Measurements from ENCODE around the gene ZNF385D. TPM values are rescaled to one million over a fixed set of nuclear protein-coding genes. Genes with fewer than 3 reads are reported as not detected.
"Not testable (repeated sequence)": the region's sequence is repeated elsewhere in the genome, so short reads cannot be mapped to it uniquely, and the experiment has no call there.

The ZNF385D gene
- total RNA-seq, 1 donor from 2014 or later = 2.1 TPM

DNA sequence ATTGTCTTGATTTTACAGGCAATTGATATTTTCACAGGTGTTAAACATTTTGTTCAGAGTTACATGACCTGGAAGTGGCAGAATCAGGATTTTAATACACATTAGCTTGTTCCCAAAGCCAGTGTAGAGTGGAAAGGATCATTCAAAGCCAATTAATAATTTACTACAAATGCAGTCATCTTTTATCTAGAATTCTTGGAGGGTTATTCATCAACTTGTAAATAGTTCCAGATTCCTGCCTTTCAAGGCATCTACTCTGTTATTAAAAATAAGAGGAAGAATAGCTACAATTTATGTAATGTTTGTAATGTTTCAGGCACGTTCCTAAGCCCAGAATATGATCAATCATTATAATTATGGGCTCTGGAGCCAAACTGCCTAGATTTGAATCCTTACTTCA is 358.5 kb downstream of the ZNF385D start:
- TF ChIP-seq, protein P1, sequence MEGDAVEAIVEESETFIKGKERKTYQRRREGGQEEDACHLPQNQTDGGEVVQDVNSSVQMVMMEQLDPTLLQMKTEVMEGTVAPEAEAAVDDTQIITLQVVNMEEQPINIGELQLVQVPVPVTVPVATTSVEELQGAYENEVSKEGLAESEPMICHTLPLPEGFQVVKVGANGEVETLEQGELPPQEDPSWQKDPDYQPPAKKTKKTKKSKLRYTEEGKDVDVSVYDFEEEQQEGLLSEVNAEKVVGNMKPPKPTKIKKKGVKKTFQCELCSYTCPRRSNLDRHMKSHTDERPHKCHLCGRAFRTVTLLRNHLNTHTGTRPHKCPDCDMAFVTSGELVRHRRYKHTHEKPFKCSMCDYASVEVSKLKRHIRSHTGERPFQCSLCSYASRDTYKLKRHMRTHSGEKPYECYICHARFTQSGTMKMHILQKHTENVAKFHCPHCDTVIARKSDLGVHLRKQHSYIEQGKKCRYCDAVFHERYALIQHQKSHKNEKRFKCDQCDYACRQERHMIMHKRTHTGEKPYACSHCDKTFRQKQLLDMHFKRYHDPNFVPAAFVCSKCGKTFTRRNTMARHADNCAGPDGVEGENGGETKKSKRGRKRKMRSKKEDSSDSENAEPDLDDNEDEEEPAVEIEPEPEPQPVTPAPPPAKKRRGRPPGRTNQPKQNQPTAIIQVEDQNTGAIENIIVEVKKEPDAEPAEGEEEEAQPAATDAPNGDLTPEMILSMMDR (conservative IDR thresholded peaks at IDR 0.05) = no peak
- Mint-ChIP-seq H3K27ac (ENCODE audit: unreplicated experiment) (no peak overlapping the region), H3K9me3 (no peaks in the 10 kb centered on the region), H3K4me1 (no peaks in the 10 kb centered on the region), H3K36me3 (ENCODE audit: low read depth) (no peaks in the 10 kb centered on the region), H3K27me3 (ENCODE audit: low read depth) (no peaks in the 10 kb centered on the region), H3K4me3 (no peak overlapping the region)
- no peak for DNase-seq (ENCODE audit: low read depth, low spot score)

DNA sequence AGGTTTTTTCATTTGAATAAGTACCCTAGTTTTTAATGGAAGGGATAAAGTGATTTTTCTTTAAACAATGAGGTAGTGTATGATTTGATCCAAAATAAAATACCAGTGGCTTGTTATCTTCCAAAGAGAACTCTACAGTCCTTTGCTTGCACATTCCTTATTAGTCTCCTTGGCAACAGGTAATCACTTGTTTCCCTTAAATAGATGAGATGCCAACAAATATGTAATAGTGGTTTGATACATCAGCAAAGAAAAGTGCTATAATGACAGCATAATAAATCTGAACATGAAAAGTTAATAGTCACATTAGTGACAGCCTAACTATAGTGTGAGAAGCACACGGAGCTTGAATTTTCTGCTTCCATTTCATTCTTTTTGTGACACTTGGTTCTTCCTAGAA is 360.2 kb downstream of the ZNF385D start:
- no peak overlapping the region for H3K27ac Mint-ChIP-seq (ENCODE audit: unreplicated experiment)
- H3K27me3 Mint-ChIP-seq (ENCODE audit: low read depth) = no peaks in the 10 kb centered on the region
- peaks cover 4% of the 10 kb centered on the region for H3K9me3 Mint-ChIP-seq
- no peaks in the 10 kb centered on the region for H3K36me3 Mint-ChIP-seq (ENCODE audit: low read depth)
- H3K4me3 Mint-ChIP-seq = no peak overlapping the region
- H3K4me1 Mint-ChIP-seq = no peaks in the 10 kb centered on the region
- TF ChIP-seq, protein P1 (conservative IDR thresholded peaks at IDR 0.05) = no peak
- DNase-seq (ENCODE audit: low read depth, low spot score) = no peak

DNA sequence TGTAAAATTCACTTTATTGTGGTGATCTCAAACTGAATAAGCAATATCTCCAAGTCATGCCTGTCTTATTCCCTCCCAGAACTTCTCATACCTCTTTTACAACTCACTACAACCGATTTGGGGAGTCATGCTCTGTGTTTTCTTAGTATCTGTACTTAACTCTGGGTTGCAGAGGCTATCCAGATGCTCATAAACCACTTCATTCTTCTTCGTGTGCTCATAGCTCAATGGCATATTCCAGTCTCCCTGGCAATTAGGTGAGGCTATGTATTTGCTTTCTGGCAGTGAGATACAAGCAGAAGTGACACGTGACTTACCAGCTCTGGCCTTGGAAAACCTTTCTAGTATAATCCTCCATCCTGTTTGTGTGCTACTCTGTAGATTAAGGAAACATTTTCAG is 360.9 kb downstream of the ZNF385D start:
- no peak overlapping the region for H3K27ac Mint-ChIP-seq (ENCODE audit: unreplicated experiment)
- H3K9me3 Mint-ChIP-seq = peaks cover 6% of the 10 kb centered on the region
- no peak overlapping the region for H3K4me3 Mint-ChIP-seq
- DNase-seq (ENCODE audit: low read depth, low spot score) = no peak
- H3K27me3 Mint-ChIP-seq (ENCODE audit: low read depth) = no peaks in the 10 kb centered on the region
- no peaks in the 10 kb centered on the region for H3K36me3 Mint-ChIP-seq (ENCODE audit: low read depth)
- no peaks in the 10 kb centered on the region for H3K4me1 Mint-ChIP-seq
- TF ChIP-seq, protein P1 (conservative IDR thresholded peaks at IDR 0.05) = no peak

DNA sequence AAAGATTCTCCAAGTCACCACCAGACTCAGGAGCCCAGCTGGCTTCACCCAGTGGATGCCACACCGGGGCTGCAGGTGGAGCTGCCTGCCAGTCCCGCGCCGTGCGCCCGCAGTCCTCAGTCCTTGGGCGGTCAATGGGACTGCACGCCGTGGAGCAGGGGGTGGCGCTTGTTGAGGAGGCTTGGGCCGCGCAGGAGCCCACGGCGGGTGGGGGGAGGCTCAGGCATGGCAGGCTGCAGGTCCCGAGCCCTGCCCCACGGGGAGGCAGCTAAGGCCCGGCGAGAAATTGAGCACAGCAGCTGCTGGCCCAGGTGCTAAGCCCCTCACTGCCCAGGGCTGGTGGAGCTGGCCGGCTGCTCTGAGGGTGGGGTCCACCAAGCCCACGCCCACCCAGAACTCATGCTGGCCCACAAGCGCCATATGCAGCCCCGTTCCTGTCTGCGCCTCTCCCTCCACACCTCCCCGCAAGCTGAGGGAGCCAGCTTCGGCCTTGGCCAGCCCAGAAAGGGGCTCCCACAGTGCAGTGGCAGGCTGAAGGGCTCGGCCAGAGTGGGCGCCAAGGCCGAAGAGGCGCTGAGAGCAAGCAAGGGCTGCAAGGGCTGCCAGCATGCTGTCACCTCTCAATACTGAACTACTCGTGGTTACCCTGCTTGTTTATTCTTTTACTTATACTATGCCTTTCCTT is 363.7 kb downstream of the ZNF385D start:
- not testable (repeated sequence) for H3K27ac Mint-ChIP-seq (ENCODE audit: unreplicated experiment); DNase-seq (ENCODE audit: low read depth, low spot score); H3K27me3 Mint-ChIP-seq (ENCODE audit: low read depth); H3K9me3 Mint-ChIP-seq; H3K4me3 Mint-ChIP-seq; H3K4me1 Mint-ChIP-seq; H3K36me3 Mint-ChIP-seq (ENCODE audit: low read depth)

DNA sequence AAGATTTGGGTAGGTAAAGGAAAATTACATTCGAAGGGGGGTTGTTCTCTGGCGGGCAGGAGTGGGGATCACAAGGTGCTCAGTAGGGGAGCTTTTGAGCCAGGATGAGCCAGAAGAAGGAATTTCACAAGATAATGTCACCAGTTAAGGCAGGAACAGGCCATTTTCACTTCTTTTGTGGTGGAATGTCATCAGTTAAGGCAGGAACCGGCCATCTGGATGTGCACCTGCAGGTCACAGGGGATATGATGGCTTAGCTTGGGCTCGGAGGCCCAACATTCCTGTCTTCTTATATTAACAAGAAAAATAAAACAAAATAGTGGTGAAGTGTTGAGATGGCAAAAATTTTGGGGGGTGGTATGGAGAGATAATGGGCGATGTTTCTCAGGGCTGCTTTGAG is 373.0 kb downstream of the ZNF385D start:
- DNase-seq (ENCODE audit: low read depth, low spot score); H3K9me3 Mint-ChIP-seq; H3K36me3 Mint-ChIP-seq (ENCODE audit: low read depth); H3K27me3 Mint-ChIP-seq (ENCODE audit: low read depth); H3K27ac Mint-ChIP-seq (ENCODE audit: unreplicated experiment); H3K4me3 Mint-ChIP-seq; H3K4me1 Mint-ChIP-seq: not testable (repeated sequence)

DNA sequence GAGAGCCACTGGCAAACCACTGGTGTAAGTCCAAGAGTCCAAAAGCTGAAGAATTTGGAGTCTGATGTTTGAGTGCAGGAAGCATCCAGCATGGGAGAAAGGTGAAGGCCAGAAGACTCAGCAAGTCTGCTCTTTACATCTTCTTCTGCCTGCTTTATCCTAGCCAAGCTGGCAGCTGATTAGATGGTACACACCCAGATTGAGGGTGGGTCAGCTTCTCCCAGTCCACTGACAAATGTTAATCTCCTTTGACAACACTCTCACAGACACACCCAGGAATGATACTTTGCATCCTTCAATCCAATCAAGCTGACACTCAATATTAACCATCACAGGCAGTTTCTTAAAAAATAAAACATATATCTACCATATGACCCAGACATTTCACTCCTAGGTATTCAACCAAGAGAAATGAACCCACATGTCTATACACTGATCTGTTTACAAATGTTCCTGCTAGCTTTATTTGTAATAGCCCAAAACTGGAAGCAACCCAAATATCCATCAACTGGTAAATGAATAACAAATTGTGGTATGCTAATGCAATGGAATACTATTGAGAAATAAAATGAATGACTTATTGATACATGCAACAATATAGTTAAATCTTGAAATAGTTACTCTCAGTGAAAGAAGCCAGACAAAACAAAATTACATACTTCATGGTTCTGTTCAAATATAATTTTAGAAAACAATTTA is 373.8 kb downstream of the ZNF385D start:
- TF ChIP-seq, protein P1 (conservative IDR thresholded peaks at IDR 0.05) = no peak
- Mint-ChIP-seq H3K9me3 (no peaks in the 10 kb centered on the region), H3K36me3 (ENCODE audit: low read depth) (no peaks in the 10 kb centered on the region), H3K27me3 (ENCODE audit: low read depth) (no peaks in the 10 kb centered on the region), H3K27ac (ENCODE audit: unreplicated experiment) (no peak overlapping the region), H3K4me1 (no peaks in the 10 kb centered on the region), H3K4me3 (no peak overlapping the region)
- no peak for DNase-seq (ENCODE audit: low read depth, low spot score)
